Measurements from ENCODE around the gene AP1M1. TPM values are rescaled to one million over a fixed set of nuclear protein-coding genes. Genes with fewer than 3 reads are reported as not detected.
A peak's percentile ranks its signal among the peaks of the same experiment; 100 is the strongest.
"Not testable (repeated sequence)": the region's sequence is repeated elsewhere in the genome, so short reads cannot be mapped to it uniquely, and the experiment has no call there.

The AP1M1 gene
- total and polyA plus RNA-seq, 4 donors, result 31.2 to 85.7 (median 54.2) TPM

- H3K9ac ChIP-seq (ENCODE audit: insufficient read depth in 1 of 2, low read length in 2 of 2), result no peak overlapping the region
- no peaks in the 10 kb centered on the region for H3K9me3 ChIP-seq (ENCODE audit: control insufficient read depth in 4 of 4, insufficient read depth in 3 of 4, low read length in 3 of 4)
- TF ChIP-seq, protein P1, sequence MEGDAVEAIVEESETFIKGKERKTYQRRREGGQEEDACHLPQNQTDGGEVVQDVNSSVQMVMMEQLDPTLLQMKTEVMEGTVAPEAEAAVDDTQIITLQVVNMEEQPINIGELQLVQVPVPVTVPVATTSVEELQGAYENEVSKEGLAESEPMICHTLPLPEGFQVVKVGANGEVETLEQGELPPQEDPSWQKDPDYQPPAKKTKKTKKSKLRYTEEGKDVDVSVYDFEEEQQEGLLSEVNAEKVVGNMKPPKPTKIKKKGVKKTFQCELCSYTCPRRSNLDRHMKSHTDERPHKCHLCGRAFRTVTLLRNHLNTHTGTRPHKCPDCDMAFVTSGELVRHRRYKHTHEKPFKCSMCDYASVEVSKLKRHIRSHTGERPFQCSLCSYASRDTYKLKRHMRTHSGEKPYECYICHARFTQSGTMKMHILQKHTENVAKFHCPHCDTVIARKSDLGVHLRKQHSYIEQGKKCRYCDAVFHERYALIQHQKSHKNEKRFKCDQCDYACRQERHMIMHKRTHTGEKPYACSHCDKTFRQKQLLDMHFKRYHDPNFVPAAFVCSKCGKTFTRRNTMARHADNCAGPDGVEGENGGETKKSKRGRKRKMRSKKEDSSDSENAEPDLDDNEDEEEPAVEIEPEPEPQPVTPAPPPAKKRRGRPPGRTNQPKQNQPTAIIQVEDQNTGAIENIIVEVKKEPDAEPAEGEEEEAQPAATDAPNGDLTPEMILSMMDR (IDR thresholded peaks at IDR 0.05; ENCODE audit: control extremely low read depth, extremely low read depth), result no peak
- H3K4me1 ChIP-seq (ENCODE audit: control insufficient read depth in 5 of 5, insufficient read depth in 5 of 5, low read length in 5 of 5), result no peaks in the 10 kb centered on the region
- H3K27ac ChIP-seq (ENCODE audit: low read depth in 1 of 2, low read length in 1 of 2), result no peak overlapping the region
- H3K4me3 ChIP-seq, result no peak overlapping the region
- H3K27me3 ChIP-seq (ENCODE audit: control insufficient read depth in 3 of 3, insufficient read depth in 3 of 3, low read length in 2 of 3), result no peaks in the 10 kb centered on the region
- DNase-seq, result peak in 1 of 3 donors; percentile 9
- no peak for ATAC-seq (ENCODE audit: insufficient read depth, low FRiP score)
- no peaks in the 10 kb centered on the region for H3K36me3 ChIP-seq (ENCODE audit: control insufficient read depth in 4 of 4, insufficient read depth in 4 of 4, low read length in 4 of 4)
- 35 to 47% methylated on average over 2 of the region's 2 CpGs for WGBS, 2 donors
Measured at GRCh38 chr19:16168465-16169081, 29.1 kb upstream of the AP1M1 start.

DNA sequence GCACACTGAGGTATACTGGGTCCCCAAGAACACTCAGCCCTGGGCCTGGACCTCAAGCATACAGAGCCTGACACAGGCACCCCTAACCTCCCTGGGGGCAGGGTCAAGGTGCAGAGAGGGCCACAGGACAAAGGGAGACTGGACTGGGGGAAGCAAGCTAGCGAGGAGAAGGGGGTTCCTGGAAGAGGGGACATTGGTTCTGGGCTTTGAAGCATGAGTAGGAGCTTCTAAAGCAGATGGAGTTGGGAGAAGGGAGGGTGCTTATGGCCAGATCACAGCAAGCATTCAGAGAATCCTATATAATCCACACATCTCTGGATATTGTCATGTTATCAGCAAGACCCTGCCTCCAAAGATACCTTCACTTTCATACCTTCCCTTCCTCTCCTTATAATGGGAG is 27.6 kb upstream of the AP1M1 start:
- Histone ChIP-seq H3K9me3 (ENCODE audit: control insufficient read depth in 4 of 4, insufficient read depth in 3 of 4, low read length in 3 of 4) (peaks cover 0 to 2% (median 0%) of the 10 kb centered on the region in 4 donors), H3K36me3 (ENCODE audit: control insufficient read depth in 4 of 4, insufficient read depth in 4 of 4, low read length in 4 of 4) (no peaks in the 10 kb centered on the region), H3K27ac (ENCODE audit: low read depth in 1 of 2, low read length in 1 of 2) (no peak overlapping the region), H3K9ac (ENCODE audit: insufficient read depth in 1 of 2, low read length in 2 of 2) (no peak overlapping the region), H3K4me3 (no peak overlapping the region), H3K4me1 (ENCODE audit: control insufficient read depth in 5 of 5, insufficient read depth in 5 of 5, low read length in 5 of 5) (no peaks in the 10 kb centered on the region), H3K27me3 (ENCODE audit: control insufficient read depth in 3 of 3, insufficient read depth in 3 of 3, low read length in 2 of 3) (no peaks in the 10 kb centered on the region)
- DNase-seq (no peak), ATAC-seq (ENCODE audit: insufficient read depth, low FRiP score) (no peak)
- TF ChIP-seq, protein P1 (IDR thresholded peaks at IDR 0.05; ENCODE audit: control extremely low read depth, extremely low read depth), result no peak
- WGBS, 2 donors, result 84 to 86% methylated on average over 1 of the region's 1 CpG

DNA sequence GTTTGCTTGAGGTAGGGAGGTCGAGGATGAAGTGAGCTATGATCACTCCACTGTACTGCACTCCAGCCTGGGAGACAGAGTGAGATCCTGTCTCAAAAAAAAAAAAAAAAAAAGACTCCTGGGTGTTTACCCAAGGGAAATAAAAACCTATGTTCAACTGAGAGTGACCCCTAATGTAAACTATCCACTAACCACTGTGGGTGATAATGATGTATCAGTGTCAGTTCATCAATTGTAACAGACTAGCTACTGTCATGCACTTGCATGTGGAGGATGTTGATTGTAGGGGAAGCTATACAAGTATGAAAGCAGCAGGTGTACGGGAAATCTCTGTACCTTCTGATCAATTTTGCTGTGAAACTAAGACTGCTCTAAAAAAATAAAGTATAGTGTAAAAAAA is 21.8 kb upstream of the AP1M1 start:
- Histone ChIP-seq H3K9ac (ENCODE audit: insufficient read depth in 1 of 2, low read length in 2 of 2) (no peak overlapping the region), H3K27me3 (ENCODE audit: control insufficient read depth in 3 of 3, insufficient read depth in 3 of 3, low read length in 2 of 3) (no peaks in the 10 kb centered on the region), H3K4me1 (ENCODE audit: control insufficient read depth in 5 of 5, insufficient read depth in 5 of 5, low read length in 5 of 5) (no peaks in the 10 kb centered on the region), H3K9me3 (ENCODE audit: control insufficient read depth in 4 of 4, insufficient read depth in 3 of 4, low read length in 3 of 4) (peaks cover 0 to 6% (median 0%) of the 10 kb centered on the region in 4 donors), H3K4me3 (no peak overlapping the region), H3K36me3 (ENCODE audit: control insufficient read depth in 4 of 4, insufficient read depth in 4 of 4, low read length in 4 of 4) (no peaks in the 10 kb centered on the region), H3K27ac (ENCODE audit: low read depth in 1 of 2, low read length in 1 of 2) (no peak overlapping the region)
- WGBS, 2 donors, result 62 to 77% methylated on average over 2 of the region's 2 CpGs
- TF ChIP-seq, protein P1 (IDR thresholded peaks at IDR 0.05; ENCODE audit: control extremely low read depth, extremely low read depth), result no peak
- no peak for DNase-seq
- no peak for ATAC-seq (ENCODE audit: insufficient read depth, low FRiP score)

GRCh38 chr19:16178866-16179265 is 18.8 kb upstream of the AP1M1 start:
- 80% methylated on average over 5 of the region's 5 CpGs for WGBS, 2 donors
- not testable (repeated sequence) for H3K36me3 ChIP-seq (ENCODE audit: control insufficient read depth in 4 of 4, insufficient read depth in 4 of 4, low read length in 4 of 4); H3K27ac ChIP-seq (ENCODE audit: low read depth in 1 of 2, low read length in 1 of 2); H3K27me3 ChIP-seq (ENCODE audit: control insufficient read depth in 3 of 3, insufficient read depth in 3 of 3, low read length in 2 of 3); H3K9ac ChIP-seq (ENCODE audit: insufficient read depth in 1 of 2, low read length in 2 of 2); H3K4me3 ChIP-seq; H3K9me3 ChIP-seq (ENCODE audit: control insufficient read depth in 4 of 4, insufficient read depth in 3 of 4, low read length in 3 of 4); ATAC-seq (ENCODE audit: insufficient read depth, low FRiP score); DNase-seq; H3K4me1 ChIP-seq (ENCODE audit: control insufficient read depth in 5 of 5, insufficient read depth in 5 of 5, low read length in 5 of 5)

Measured in lung (tissue), 12 donors.